ENCODE data around the gene VAV1. TPM values are rescaled to one million over a fixed set of nuclear protein-coding genes. Genes with fewer than 3 reads are reported as not detected.

Gene VAV1
- total RNA-seq, 1 donor from 2014 or later, result 36.2 TPM

GRCh38 chr19:6735181-6735911 is 37.2 kb upstream of the VAV1 start:
- ATAC-seq (no peak), DNase-seq (no peak)
- Histone ChIP-seq H3K27ac (peak overlapping the region; percentile 94), H3K36me3 (peaks cover 27% of the 10 kb centered on the region), H3K4me1 (peaks cover 33% of the 10 kb centered on the region), H3K27me3 (ENCODE audit: low read depth) (no peaks in the 10 kb centered on the region), H3K4me3 (peak overlapping the region; percentile 74), H3K9me3 (no peaks in the 10 kb centered on the region)
- intact Hi-C loops (cut with DNase I), result no loop called here
- TF ChIP-seq CTCF (IDR thresholded peaks at IDR 0.05), result no peak

- H3K27ac ChIP-seq, result peak overlapping the region; percentile 94
- no peaks in the 10 kb centered on the region for H3K27me3 ChIP-seq (ENCODE audit: low read depth)
- ATAC-seq, result peak; percentile 26 to 28
- peaks cover 40% of the 10 kb centered on the region for H3K4me1 ChIP-seq
- H3K36me3 ChIP-seq, result peaks cover 27% of the 10 kb centered on the region
- no peaks in the 10 kb centered on the region for H3K9me3 ChIP-seq
- peak; percentile 62 for TF ChIP-seq CTCF (IDR thresholded peaks at IDR 0.05)
- intact Hi-C loops (cut with DNase I), result no loop called here
- H3K4me3 ChIP-seq, result peak overlapping the region; percentile 74
- peak; percentile 87 for DNase-seq
Measured at GRCh38 chr19:6736169-6736916, 36.2 kb upstream of the VAV1 start.

GRCh38 chr19:6736917-6737283 is 35.6 kb upstream of the VAV1 start:
- TF ChIP-seq CTCF (IDR thresholded peaks at IDR 0.05), result no peak
- H3K9me3 ChIP-seq, result no peaks in the 10 kb centered on the region
- H3K4me1 ChIP-seq, result peaks cover 46% of the 10 kb centered on the region
- H3K27me3 ChIP-seq (ENCODE audit: low read depth), result no peaks in the 10 kb centered on the region
- peaks cover 24% of the 10 kb centered on the region for H3K36me3 ChIP-seq
- intact Hi-C loops (cut with DNase I), result no loop called here
- H3K4me3 ChIP-seq, result peak overlapping the region; percentile 74
- no peak for DNase-seq
- ATAC-seq, result no peak
- H3K27ac ChIP-seq, result peak overlapping the region; percentile 94

- ATAC-seq, result peak; percentile 84 to 89
- intact Hi-C loops (cut with DNase I), result no loop called here
Measured at GRCh38 chr19:6737284-6737872, 35.1 kb upstream of the VAV1 start, which contains the start of gene GPR108. Gene GPR108 (minus strand): TSS chr19:6737580. CDS start chr19:6737576, 4 bp downstream.

More at GRCh38 chr19:6737284-6737872, 35.1 kb upstream of the VAV1 start, which contains the start of gene GPR108:
- Histone ChIP-seq H3K27me3 (ENCODE audit: low read depth) (no peaks in the 10 kb centered on the region), H3K27ac (peak within 1 kb of the TSS; percentile 94), H3K36me3 (peaks cover 20% of the 10 kb centered on the region), H3K4me1 (peaks cover 51% of the 10 kb centered on the region), H3K9me3 (no peaks in the 10 kb centered on the region), H3K4me3 (peak within 1 kb of the TSS; percentile 93)
- no peak for TF ChIP-seq CTCF (IDR thresholded peaks at IDR 0.05)
- DNase-seq, result peak; percentile 100

All from lower lobe of right lung (tissue), 2 donors.